Measurements from ENCODE around the gene EIF5A.

Gene EIF5A

GRCh38 chr17:7260151-7260550 lies 47.3 kb upstream of the EIF5A start:
- no peak for DNase-seq
- no peak for TF ChIP-seq CTCF (IDR thresholded peaks at IDR 0.05; ENCODE audit: low read length)
- no peak for TF ChIP-seq EZH2 (optimal IDR thresholded peaks at IDR 0.05; ENCODE audit: low read depth, low read length)
- no peak for TF ChIP-seq EZH2phosphoT487 (IDR thresholded peaks at IDR 0.05; ENCODE audit: low read length)
- peaks cover 4% of the 10 kb centered on the region; the same call in 1 of the 2 replicates for H3K4me1 ChIP-seq (ENCODE audit: low read length)
- no peaks in the 10 kb centered on the region for H3F3A ChIP-seq (ENCODE audit: insufficient read depth, low read length)
- no peaks in the 10 kb centered on the region for H3K9me3 ChIP-seq (replicated peaks; ENCODE audit: insufficient read depth, low read length)
- H3K9me2 ChIP-seq (replicated peaks; ENCODE audit: insufficient read depth, low read length) = no peaks in the 10 kb centered on the region
- H3K27me3 ChIP-seq (replicated peaks; ENCODE audit: insufficient read depth, low read length) = peaks cover 42% of the 10 kb centered on the region
- no peak overlapping the region for H3K27ac ChIP-seq (ENCODE audit: low read length)
- no peaks in the 10 kb centered on the region for H4K20me1 ChIP-seq (ENCODE audit: insufficient read depth, low read length)
- H3K9ac ChIP-seq (ENCODE audit: low read length) = no peak overlapping the region
- H3K4me2 ChIP-seq (ENCODE audit: low read depth, low read length) = no peak overlapping the region
- H2AFZ ChIP-seq (ENCODE audit: low read length) = no peak overlapping the region
- H3K36me3 ChIP-seq (replicated peaks; ENCODE audit: insufficient read depth, low read length) = no peaks in the 10 kb centered on the region
- no peaks in the 10 kb centered on the region for H3K79me2 ChIP-seq (ENCODE audit: low read length)
- H3K4me3 ChIP-seq (ENCODE audit: low read length) = no peak overlapping the region

GRCh38 chr17:7260651-7261378 lies 46.6 kb upstream of the EIF5A start:
- peak overlapping the region; percentile 61 for H2AFZ ChIP-seq (ENCODE audit: low read length)
- H3F3A ChIP-seq (ENCODE audit: insufficient read depth, low read length) = no peaks in the 10 kb centered on the region
- no peaks in the 10 kb centered on the region for H4K20me1 ChIP-seq (ENCODE audit: insufficient read depth, low read length)
- H3K9me2 ChIP-seq (replicated peaks; ENCODE audit: insufficient read depth, low read length) = no peaks in the 10 kb centered on the region
- no peaks in the 10 kb centered on the region for H3K79me2 ChIP-seq (ENCODE audit: low read length)
- peak overlapping the region; percentile 42 for H3K4me3 ChIP-seq (ENCODE audit: low read length)
- no peaks in the 10 kb centered on the region for H3K36me3 ChIP-seq (replicated peaks; ENCODE audit: insufficient read depth, low read length)
- peaks cover 4% of the 10 kb centered on the region; the same call in 1 of the 2 replicates for H3K4me1 ChIP-seq (ENCODE audit: low read length)
- no peaks in the 10 kb centered on the region for H3K9me3 ChIP-seq (replicated peaks; ENCODE audit: insufficient read depth, low read length)
- H3K27ac ChIP-seq (ENCODE audit: low read length) = no peak overlapping the region
- peaks cover 48% of the 10 kb centered on the region for H3K27me3 ChIP-seq (replicated peaks; ENCODE audit: insufficient read depth, low read length)
- no peak for DNase-seq
- peak overlapping the region; percentile 70 for H3K4me2 ChIP-seq (ENCODE audit: low read depth, low read length)
- H3K9ac ChIP-seq (ENCODE audit: low read length) = no peak overlapping the region
- TF ChIP-seq EZH2phosphoT487 (IDR thresholded peaks at IDR 0.05; ENCODE audit: low read length) (no peak), CTCF (IDR thresholded peaks at IDR 0.05; ENCODE audit: low read length) (no peak), EZH2 (optimal IDR thresholded peaks at IDR 0.05; ENCODE audit: low read depth, low read length) (no peak)

- Histone ChIP-seq H3K36me3 (replicated peaks; ENCODE audit: insufficient read depth, low read length) (no peaks in the 10 kb centered on the region), H2AFZ (ENCODE audit: low read length) (peak overlapping the region; percentile 61), H3K9me3 (replicated peaks; ENCODE audit: insufficient read depth, low read length) (no peaks in the 10 kb centered on the region), H3K4me1 (ENCODE audit: low read length) (peaks cover 4% of the 10 kb centered on the region; the same call in 1 of the 2 replicates), H3K27me3 (replicated peaks; ENCODE audit: insufficient read depth, low read length) (peaks cover 53% of the 10 kb centered on the region), H3F3A (ENCODE audit: insufficient read depth, low read length) (no peaks in the 10 kb centered on the region), H3K4me3 (ENCODE audit: low read length) (peak overlapping the region; percentile 42), H3K79me2 (ENCODE audit: low read length) (no peaks in the 10 kb centered on the region), H4K20me1 (ENCODE audit: insufficient read depth, low read length) (no peaks in the 10 kb centered on the region), H3K9ac (ENCODE audit: low read length) (no peak overlapping the region), H3K27ac (ENCODE audit: low read length) (no peak overlapping the region), H3K4me2 (ENCODE audit: low read depth, low read length) (peak overlapping the region; percentile 86), H3K9me2 (replicated peaks; ENCODE audit: insufficient read depth, low read length) (no peaks in the 10 kb centered on the region)
- no peak for DNase-seq
- no peak for TF ChIP-seq CTCF (IDR thresholded peaks at IDR 0.05; ENCODE audit: low read length)
- TF ChIP-seq EZH2phosphoT487 (IDR thresholded peaks at IDR 0.05; ENCODE audit: low read length) = no peak
- TF ChIP-seq EZH2 (optimal IDR thresholded peaks at IDR 0.05; ENCODE audit: low read depth, low read length) = no peak
Observed at GRCh38 chr17:7261379-7262191, 45.8 kb upstream of the EIF5A start.
